ENCODE data around the gene LSR.

Gene LSR

DNA sequence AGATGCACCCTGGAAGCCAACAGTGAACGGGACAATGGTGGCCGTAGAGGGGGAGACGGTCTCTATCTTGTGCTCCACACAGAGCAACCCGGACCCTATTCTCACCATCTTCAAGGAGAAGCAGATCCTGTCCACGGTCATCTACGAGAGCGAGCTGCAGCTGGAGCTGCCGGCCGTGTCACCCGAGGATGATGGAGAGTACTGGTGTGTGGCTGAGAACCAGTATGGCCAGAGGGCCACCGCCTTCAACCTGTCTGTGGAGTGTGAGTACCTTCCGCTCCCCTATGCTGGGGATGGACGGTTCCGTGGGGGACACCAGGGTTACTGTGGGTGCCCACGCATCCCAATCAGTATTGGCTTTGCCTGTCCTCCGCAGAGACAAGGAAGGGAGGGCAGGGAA, 53.6 kb downstream of the LSR start:
- no peaks in the 10 kb centered on the region for H3K27me3 Mint-ChIP-seq
- no peak overlapping the region for H3K4me3 Mint-ChIP-seq
- no peak overlapping the region for H3K27ac Mint-ChIP-seq
- no peaks in the 10 kb centered on the region for H3K9me3 Mint-ChIP-seq
- H3K36me3 Mint-ChIP-seq (ENCODE audit: low read depth): no peaks in the 10 kb centered on the region
- H3K4me1 Mint-ChIP-seq (ENCODE audit: low read depth): no peaks in the 10 kb centered on the region

GRCh38 chr19:35303357-35303915, 54.6 kb downstream of the LSR start:
- H3K27ac Mint-ChIP-seq: peak overlapping the region; percentile 16
- H3K27me3 Mint-ChIP-seq: no peaks in the 10 kb centered on the region
- H3K36me3 Mint-ChIP-seq (ENCODE audit: low read depth): no peaks in the 10 kb centered on the region
- H3K4me3 Mint-ChIP-seq: no peak overlapping the region
- H3K4me1 Mint-ChIP-seq (ENCODE audit: low read depth): no peaks in the 10 kb centered on the region
- H3K9me3 Mint-ChIP-seq: no peaks in the 10 kb centered on the region

DNA sequence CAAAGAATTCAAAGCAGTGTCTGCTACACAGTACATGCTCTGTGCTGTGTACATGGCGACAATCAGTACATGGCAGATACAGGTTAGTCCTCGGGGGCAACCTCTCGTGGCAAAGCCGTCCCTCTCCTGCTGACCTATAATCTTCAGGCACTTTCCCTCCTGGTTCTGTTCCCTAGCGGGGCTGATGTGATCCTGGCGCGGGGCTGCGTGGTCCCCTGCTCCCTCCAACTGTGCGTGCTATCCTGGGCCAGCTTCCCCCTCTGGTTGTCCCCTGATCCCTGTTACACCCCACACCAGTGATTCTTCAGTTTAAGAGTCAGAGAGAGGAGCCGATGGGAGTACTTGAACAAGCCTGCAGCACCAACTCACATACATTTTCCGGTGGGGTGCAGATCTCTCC, 55.2 kb downstream of the LSR start:
- Mint-ChIP-seq H3K4me3 (no peak overlapping the region), H3K9me3 (no peaks in the 10 kb centered on the region), H3K36me3 (ENCODE audit: low read depth) (no peaks in the 10 kb centered on the region), H3K4me1 (ENCODE audit: low read depth) (no peaks in the 10 kb centered on the region), H3K27ac (peak overlapping the region; percentile 16), H3K27me3 (no peaks in the 10 kb centered on the region)

- Mint-ChIP-seq H3K4me1 (ENCODE audit: low read depth) (no peaks in the 10 kb centered on the region), H3K27ac (no peak overlapping the region), H3K4me3 (no peak overlapping the region), H3K27me3 (no peaks in the 10 kb centered on the region), H3K9me3 (no peaks in the 10 kb centered on the region), H3K36me3 (ENCODE audit: low read depth) (no peaks in the 10 kb centered on the region)
These were observed 56.4 kb downstream of the LSR start for GRCh38 chr19:35305181-35305580.

DNA sequence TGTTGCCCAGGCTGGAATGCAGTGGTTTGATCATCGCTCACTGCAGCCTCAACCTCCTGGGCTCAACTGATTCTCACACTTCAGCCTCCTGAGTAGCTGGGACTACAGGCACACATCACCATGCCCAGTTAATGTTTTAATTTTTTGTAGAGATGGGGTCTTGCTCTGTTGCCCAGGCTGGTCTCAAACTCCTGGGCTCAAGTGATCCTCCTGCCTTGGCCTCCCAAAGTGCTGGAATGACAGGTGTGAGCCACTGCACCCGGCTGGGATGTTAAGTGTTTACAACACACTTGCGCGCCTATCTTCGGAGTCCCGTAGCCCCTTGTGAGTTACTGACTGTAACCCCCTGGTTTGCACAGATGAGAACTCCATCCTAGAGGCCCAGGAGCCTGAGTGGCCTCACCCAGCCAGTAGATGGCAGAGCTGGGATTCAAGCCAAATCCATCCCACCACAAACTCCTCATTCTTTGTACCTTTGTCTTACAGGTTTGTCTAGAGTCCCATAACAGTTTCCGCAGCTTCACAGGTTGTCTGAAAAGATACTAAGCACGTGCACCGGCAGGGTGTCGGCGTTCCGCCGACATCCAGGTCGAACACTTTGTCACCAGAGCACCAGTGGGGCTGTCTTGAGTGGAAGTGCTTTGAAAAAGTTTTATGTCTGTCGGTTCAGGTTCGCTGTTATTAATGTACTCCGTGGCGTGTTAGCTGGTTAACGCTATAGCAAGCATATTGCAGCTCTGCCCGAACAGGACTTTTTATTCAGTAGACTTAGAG, 57.9 kb downstream of the LSR start:
- Mint-ChIP-seq H3K36me3 (ENCODE audit: low read depth) (no peaks in the 10 kb centered on the region), H3K9me3 (no peaks in the 10 kb centered on the region), H3K4me3 (no peak overlapping the region), H3K4me1 (ENCODE audit: low read depth) (peaks cover 3% of the 10 kb centered on the region), H3K27me3 (no peaks in the 10 kb centered on the region), H3K27ac (no peak overlapping the region)

- H3K9me3 Mint-ChIP-seq: no peaks in the 10 kb centered on the region
- H3K4me1 Mint-ChIP-seq (ENCODE audit: low read depth): peaks cover 3% of the 10 kb centered on the region
- H3K27me3 Mint-ChIP-seq: no peaks in the 10 kb centered on the region
- no peaks in the 10 kb centered on the region for H3K36me3 Mint-ChIP-seq (ENCODE audit: low read depth)
- H3K4me3 Mint-ChIP-seq: no peak overlapping the region
- H3K27ac Mint-ChIP-seq: no peak overlapping the region
These were observed 59.1 kb downstream of the LSR start for GRCh38 chr19:35307931-35308330.

- no peaks in the 10 kb centered on the region for H3K36me3 Mint-ChIP-seq (ENCODE audit: low read depth)
- no peaks in the 10 kb centered on the region for H3K9me3 Mint-ChIP-seq
- peaks cover 3% of the 10 kb centered on the region for H3K4me1 Mint-ChIP-seq (ENCODE audit: low read depth)
- H3K4me3 Mint-ChIP-seq: no peak overlapping the region
- H3K27me3 Mint-ChIP-seq: no peaks in the 10 kb centered on the region
- H3K27ac Mint-ChIP-seq: no peak overlapping the region
These were observed 60.1 kb downstream of the LSR start for GRCh38 chr19:35308910-35309309.

DNA sequence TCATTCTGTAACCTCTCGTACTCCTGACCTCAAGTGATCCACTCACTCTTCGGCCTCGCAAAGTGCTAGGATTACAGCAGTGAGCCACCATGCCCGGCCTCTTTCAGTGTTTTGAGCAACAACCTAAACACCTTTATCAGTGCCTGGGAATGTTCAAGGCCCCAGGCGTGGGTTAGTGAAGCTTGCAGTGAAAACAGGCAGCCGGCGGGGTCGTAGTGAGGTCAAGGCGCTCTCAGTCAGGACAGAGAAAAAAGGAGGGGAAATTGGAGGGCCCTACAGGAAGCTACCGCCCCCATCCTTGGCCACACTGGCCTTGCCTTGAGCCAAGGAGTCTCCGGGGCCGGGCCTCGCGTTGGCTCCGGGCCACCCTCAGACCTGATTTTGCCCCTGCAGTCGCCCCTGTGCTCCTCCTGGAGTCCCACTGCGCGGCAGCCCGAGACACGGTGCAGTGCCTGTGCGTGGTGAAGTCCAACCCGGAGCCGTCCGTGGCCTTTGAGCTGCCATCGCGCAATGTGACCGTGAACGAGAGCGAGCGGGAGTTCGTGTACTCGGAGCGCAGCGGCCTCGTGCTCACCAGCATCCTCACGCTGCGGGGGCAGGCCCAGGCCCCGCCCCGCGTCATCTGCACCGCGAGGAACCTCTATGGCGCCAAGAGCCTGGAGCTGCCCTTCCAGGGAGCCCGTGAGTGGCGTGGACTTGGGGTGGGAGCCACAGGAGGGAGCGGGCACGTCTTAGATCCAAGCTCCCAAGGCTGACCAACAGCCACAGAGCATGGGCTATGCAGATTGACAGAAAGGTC, 60.9 kb downstream of the LSR start:
- Mint-ChIP-seq H3K27ac (no peak overlapping the region), H3K9me3 (no peaks in the 10 kb centered on the region), H3K36me3 (ENCODE audit: low read depth) (no peaks in the 10 kb centered on the region)

GRCh38 chr19:35310331-35310730, 61.5 kb downstream of the LSR start:
- Mint-ChIP-seq H3K4me1 (ENCODE audit: low read depth) (peaks cover 3% of the 10 kb centered on the region), H3K4me3 (no peak overlapping the region), H3K27ac (no peak overlapping the region), H3K27me3 (no peaks in the 10 kb centered on the region), H3K36me3 (ENCODE audit: low read depth) (no peaks in the 10 kb centered on the region), H3K9me3 (no peaks in the 10 kb centered on the region)

More for the DNA sequence above, 60.9 kb downstream of the LSR start:
- no peaks in the 10 kb centered on the region for H3K27me3 Mint-ChIP-seq
- no peak overlapping the region for H3K4me3 Mint-ChIP-seq
- H3K4me1 Mint-ChIP-seq (ENCODE audit: low read depth): peaks cover 3% of the 10 kb centered on the region

DNA sequence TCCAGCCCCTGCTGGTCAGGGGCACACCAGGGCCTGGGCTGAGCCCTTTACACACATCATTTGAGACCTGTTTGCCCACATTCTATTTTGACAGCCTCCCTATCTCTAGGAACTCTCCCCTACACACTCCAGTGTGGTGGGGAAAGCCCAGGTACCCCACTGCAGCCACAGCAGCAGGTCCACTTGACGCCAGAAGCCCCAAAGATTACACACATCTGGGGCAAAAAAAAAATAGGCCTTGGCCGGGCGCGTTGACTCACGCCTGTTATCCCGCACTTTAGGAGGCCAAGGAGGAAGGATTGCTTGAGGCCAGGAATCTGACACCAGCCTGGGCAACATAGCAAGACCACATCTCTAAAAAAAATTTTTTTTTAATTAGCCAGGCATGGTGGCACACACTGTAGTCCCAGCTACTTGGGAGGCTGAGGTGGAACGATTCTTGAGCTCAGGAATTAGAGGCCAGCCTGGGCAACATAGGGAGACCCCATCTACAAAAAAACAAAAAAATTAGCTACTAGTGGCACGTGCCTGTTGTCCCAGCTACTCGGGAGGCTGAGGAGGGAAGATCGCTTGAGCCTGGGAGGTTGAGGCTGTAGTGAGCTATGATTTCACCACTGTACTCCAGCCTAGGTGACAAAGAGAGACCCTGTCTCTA, 62.1 kb downstream of the LSR start:
- Mint-ChIP-seq H3K9me3 (no peaks in the 10 kb centered on the region), H3K4me3 (no peak overlapping the region), H3K27me3 (no peaks in the 10 kb centered on the region), H3K4me1 (ENCODE audit: low read depth) (peaks cover 3% of the 10 kb centered on the region), H3K27ac (no peak overlapping the region), H3K36me3 (ENCODE audit: low read depth) (no peaks in the 10 kb centered on the region)

DNA sequence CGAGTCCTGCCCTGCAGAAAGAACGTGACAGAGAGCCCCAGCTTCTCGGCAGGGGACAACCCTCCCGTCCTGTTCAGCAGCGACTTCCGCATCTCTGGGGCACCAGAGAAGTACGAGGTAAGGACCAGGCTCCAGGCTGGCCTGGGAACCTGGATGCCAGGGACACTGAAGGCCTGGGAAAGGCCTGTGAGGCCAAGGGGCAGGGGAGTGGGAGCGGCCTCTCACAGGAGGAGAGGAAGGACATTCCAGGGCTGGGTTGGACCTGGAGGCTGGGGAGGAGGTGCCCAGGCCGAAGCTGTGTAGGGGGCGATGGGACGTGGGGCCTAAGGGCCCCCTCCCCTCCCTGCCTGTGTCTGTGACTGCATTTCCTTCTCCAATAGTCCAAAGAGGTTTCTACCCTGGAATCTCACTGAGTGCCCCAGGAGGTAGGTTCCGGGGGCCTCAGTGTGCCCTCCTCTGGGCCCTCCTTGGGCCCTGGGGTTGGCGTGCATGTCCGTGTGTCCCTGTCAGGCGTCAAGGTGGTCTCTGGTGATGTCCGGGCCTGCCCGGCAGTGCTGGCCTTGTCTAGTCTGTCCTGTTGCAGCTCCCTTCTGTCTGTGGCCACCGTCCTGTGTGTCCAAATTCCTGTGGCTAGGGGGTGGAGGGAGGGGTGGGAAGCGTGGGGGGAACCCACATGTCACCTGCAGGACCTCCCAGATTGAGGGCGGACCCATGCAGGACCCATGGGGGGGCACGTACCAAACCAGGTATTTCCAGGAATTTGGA, 63.3 kb downstream of the LSR start:
- H3K4me1 Mint-ChIP-seq (ENCODE audit: low read depth): peaks cover 3% of the 10 kb centered on the region
- H3K9me3 Mint-ChIP-seq: no peaks in the 10 kb centered on the region
- H3K27ac Mint-ChIP-seq: no peak overlapping the region
- H3K27me3 Mint-ChIP-seq: no peaks in the 10 kb centered on the region
- H3K36me3 Mint-ChIP-seq (ENCODE audit: low read depth): no peaks in the 10 kb centered on the region
- H3K4me3 Mint-ChIP-seq: no peak overlapping the region

DNA sequence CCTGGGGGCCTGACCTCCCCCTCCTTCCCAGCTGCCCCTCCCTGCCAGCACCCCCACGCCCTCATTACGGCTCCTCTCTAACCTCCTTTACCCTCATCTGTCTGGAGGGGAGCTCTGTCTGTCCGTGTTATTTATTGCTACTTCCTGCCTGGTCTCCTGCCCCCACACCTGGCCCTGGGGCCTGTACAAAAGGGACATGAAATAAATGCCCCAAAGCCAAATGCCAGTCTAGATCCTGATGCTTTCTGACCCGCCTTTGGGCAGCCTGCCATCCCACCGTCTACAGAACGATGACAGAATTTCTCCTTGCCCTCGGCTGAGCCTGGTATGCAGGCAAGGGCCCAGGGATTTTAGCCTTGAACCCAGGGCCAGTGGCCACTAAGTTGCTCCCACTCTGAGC, 64.8 kb downstream of the LSR start:
- Mint-ChIP-seq H3K4me3 (no peak overlapping the region), H3K9me3 (no peaks in the 10 kb centered on the region), H3K27me3 (no peaks in the 10 kb centered on the region), H3K27ac (no peak overlapping the region), H3K4me1 (ENCODE audit: low read depth) (peaks cover 11% of the 10 kb centered on the region), H3K36me3 (ENCODE audit: low read depth) (no peaks in the 10 kb centered on the region)

GRCh38 chr19:35314031-35314430, 65.2 kb downstream of the LSR start:
- no peaks in the 10 kb centered on the region for H3K9me3 Mint-ChIP-seq
- H3K27ac Mint-ChIP-seq: no peak overlapping the region
- H3K4me3 Mint-ChIP-seq: no peak overlapping the region
- H3K36me3 Mint-ChIP-seq (ENCODE audit: low read depth): no peaks in the 10 kb centered on the region
- peaks cover 16% of the 10 kb centered on the region for H3K4me1 Mint-ChIP-seq (ENCODE audit: low read depth)
- H3K27me3 Mint-ChIP-seq: no peaks in the 10 kb centered on the region

GRCh38 chr19:35314858-35315470, 66.2 kb downstream of the LSR start:
- no peak overlapping the region for H3K27ac Mint-ChIP-seq

More at GRCh38 chr19:35314858-35315470, 66.2 kb downstream of the LSR start:
- Mint-ChIP-seq H3K4me3 (no peak overlapping the region), H3K4me1 (ENCODE audit: low read depth) (peaks cover 18% of the 10 kb centered on the region), H3K27me3 (no peaks in the 10 kb centered on the region), H3K9me3 (no peaks in the 10 kb centered on the region), H3K36me3 (ENCODE audit: low read depth) (no peaks in the 10 kb centered on the region)

All from stimulated activated naive CD8-positive, alpha-beta T cell treated with anti-CD3 and anti-CD28 coated beads, Interleukin-15, Interleukin-2, amounts not matched to agents 100 ng/mL and 50 ng/mL, for 24 hours (primary cell).